Right renal cortex interstitium (tissue), 3 donors: ENCODE results near the gene CIAO2A. TPM values are rescaled to one million over a fixed set of nuclear protein-coding genes. Genes with fewer than 3 reads are reported as not detected.

ENCODE experiments used
- DNase-seq, 3 donors: peaks; one replicate each; pipeline ENCODE4 v3.0.0-alpha.2; 2013; ENCODE audit warnings: low read depth in 3 of 3, low spot score in 2 of 3
- polyA plus RNA-seq, 3 donors: library from polyadenylated mRNA; unstranded; fragments of 120-200 nt; gene quantifications; one replicate each; pipeline ENCODE4 v1.2.1, GENCODE V29; 2013; ENCODE audit not compliant: insufficient read length in 3 of 3

Gene CIAO2A
- polyA plus RNA-seq, 3 donors, result 84.0 to 96.8 (median 92.6) TPM

DNA sequence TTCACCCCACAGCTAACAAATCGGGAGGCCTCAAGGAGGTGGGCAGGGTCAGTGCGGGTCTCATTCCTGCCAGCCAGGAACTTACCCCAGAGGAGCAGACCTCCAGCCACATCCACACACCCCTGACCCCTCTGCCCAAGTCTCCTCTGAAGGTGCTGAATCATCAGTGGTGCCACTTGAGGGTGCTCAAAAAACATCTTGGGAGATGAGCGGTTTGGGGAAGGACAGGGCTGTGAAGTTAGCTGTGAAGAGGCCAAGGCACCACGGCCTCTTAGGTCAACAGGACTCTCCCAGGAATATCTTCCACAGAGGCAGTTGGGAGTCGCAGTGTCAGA, 48.6 kb downstream of the CIAO2A start:
- DNase-seq, result no peak

DNA sequence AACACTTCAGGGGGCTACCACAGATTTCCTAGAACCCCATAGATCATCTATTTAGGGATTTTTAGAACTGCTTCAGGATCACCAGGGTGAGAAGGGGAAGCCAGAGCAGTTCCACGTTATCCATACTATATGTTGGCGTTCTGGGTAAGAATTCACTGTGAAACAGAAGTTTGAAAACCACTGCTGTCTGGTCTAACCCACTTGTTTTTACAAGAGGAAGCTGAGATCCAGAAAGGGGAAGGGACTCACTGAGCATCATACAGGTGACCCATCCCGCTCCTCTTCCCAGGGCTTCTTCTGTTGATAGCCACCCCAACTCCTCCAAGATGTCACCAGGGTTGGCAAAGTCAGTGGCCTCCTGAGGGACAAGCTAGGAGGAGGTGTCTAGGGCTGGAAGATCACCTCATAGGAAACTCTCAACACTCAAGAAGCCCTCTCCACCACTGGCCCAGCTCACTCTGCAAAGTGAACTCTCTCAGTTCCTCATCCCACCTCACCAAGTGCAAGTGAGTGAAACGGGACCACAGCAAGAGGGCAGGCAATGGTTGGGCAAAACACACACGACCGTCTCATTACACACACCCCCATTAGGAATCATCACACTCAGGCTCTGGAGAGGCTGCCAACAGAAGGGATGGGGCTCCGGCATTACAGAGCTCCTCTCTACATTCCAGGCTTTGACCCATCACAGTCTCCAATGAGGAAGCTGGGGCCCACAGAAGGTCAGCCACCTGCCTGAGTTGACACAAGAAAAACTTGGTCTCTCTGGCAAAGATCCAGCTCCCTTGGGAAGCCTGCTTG, 49.1 kb downstream of the CIAO2A start:
- DNase-seq, result no peak

DNA sequence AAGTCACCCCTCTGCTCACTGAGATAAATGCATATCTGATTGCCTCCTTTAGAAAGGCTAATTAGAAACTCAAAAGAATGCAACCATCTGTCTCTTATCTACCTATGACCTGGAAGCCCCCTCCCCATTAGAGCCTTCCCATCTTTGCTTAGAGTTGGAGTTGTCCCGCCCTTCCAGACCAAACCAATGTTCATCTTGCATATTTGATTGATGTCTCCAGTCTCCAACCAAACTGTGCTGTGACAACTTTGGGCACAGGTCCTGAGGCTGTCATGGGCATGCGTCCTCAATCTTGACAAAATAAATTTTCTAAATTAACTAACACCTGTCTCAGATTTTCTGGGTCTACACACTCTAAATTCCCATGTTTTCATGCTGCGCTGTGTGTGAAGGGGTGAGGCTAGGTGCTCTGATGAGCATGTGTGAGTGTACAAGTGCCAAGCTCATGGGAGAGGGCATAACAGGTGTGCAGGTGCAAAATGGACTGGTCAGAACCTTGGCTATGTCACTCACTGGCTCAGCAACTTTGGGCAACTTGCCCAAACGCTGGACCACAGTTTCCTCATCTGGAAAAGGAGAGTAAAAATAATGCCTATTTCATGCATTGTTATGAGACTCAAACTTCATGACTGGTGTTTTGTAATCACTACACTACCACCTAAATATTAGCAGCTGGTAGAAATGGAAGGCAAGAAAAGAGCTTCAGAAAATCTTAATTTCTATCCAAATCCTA, 54.6 kb downstream of the CIAO2A start:
- DNase-seq, result no peak

GRCh38 chr15:64037966-64038365, 55.7 kb downstream of the CIAO2A start:
- DNase-seq, result no peak

- DNase-seq, result no peak
Observed at GRCh38 chr15:64037116-64037515, 56.5 kb downstream of the CIAO2A start.

- no peak for DNase-seq
Observed at GRCh38 chr15:64035525-64035924, 58.1 kb downstream of the CIAO2A start.

GRCh38 chr15:64034519-64034918, 59.1 kb downstream of the CIAO2A start:
- DNase-seq, result no peak

- DNase-seq, result no peak
Observed at GRCh38 chr15:64032329-64032728, 61.3 kb downstream of the CIAO2A start.

- DNase-seq, result no peak
Observed at GRCh38 chr15:64030123-64030522, 63.5 kb downstream of the CIAO2A start.

DNA sequence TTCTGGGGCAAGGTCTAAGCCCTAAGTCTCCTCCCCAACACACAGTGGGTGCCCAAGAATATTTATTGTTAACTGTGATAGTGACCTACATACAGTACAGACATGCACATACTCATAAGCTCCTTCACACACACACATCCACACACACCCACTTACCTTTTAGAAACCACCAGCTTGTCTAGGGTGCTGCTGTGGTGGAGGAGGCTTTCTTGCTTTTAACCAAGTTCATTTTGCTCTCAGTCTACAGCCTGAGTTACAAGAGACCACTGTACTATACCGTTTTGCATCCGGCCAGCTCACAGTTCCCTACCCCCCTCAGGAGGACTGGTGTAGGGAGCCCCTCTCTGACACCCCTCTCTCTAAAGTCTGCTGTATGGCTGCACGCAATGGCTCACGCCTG, 64.0 kb downstream of the CIAO2A start:
- DNase-seq, result no peak

DNA sequence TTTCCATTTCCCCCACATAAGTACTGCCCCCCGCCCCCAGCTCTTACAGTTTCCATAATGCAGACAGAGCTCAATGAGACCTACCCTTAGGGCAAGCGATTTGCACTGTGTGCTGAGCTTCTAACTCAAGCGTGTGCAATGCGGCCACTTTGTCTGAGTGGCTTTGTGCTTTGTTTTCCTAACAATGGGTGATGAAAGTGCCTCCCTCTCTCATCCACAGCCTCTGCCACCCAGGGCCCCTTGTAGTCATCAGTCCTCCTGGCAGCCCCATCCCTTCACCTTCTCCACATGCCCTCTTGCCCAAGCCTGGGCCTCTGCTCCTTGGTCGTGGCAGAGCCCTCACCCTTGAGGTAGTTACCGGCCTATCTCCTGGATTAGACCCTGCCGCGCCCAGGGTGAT, 64.5 kb downstream of the CIAO2A start:
- no peak for DNase-seq

- no peak for DNase-seq
Observed at GRCh38 chr15:64026591-64026990, 67.0 kb downstream of the CIAO2A start.

DNA sequence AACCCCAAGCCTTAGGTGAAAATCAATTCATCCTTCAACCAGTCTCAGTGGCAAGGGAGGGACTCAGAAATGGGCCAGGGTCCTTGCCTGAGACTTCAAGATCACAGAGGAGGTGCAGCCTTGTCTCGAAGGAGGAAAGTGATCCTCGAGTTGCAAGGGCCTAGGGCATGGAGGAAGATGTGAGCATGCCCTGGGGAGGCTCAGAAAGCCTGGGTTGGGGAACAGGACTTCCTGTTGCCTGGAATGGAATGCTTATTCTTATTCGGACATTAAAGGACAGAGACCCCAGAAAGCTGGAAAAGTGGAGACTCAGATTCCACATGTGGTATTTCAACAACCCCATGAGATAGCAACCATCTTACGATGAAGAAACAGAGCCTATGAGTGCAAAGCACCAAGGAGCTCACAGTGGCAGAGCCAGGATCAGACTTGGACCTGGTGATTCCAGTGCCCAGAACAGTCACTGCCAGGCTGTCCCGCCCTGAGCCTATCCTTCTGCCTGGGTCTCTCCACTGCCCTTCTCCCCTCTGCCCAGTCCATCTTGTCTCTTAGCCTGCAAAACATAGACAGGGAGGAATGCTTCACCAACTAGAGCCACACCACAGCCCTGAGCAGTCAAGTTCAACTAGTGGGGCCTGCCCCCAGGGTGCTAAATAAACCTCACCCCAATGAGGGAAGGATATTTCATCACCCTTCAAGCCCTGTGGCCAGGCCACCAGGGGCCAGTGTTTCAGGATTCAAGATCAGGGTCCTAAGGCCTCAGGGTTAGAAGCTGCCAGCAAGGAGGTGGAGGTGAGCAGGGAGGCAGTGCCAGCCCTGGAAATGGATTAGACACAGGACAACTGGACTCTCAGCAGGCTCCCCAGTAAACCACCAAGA, 69.2 kb downstream of the CIAO2A start:
- no peak for DNase-seq

GRCh38 chr15:64023220-64023619, 70.4 kb downstream of the CIAO2A start:
- no peak for DNase-seq

GRCh38 chr15:64022571-64022970, 71.1 kb downstream of the CIAO2A start:
- DNase-seq, result no peak

Other genes starting within 250 kb of the CIAO2A start
- gene DAPK2, start 47.4 kb downstream of the CIAO2A start, polyA plus RNA-seq, result 1 to 10 TPM; 3.9 to 4.9 (median 4.3) TPM
- gene SNX1, start 2.1 kb upstream of the CIAO2A start, polyA plus RNA-seq, result 100 to 1,000 TPM; 104 to 118 (median 109) TPM
- 1 to 10 TPM in 1 of 3 donors, under 1 TPM in 2; 0.83 to 1.1 (median 0.83) TPM for gene SNX22, start 57.9 kb upstream of the CIAO2A start, polyA plus RNA-seq
- 100 to 1,000 TPM; 544 to 647 (median 628) TPM for gene PPIB, start 69.2 kb upstream of the CIAO2A start, polyA plus RNA-seq